Parathyroid adenoma (tissue), 2 donors: ENCODE measurements around the gene TNRC18.

Experiments used
- H2AFZ ChIP-seq: fragments of 300-600 bp; sonication (generic); one replicate; pipeline ENCODE4 v1.7.0; 2017; ENCODE audit warnings: antibody characterized with exemption, mild to moderate bottlenecking
- H3K27ac ChIP-seq: fragments of 300-600 bp; sonication (generic); one replicate; pipeline ENCODE4 v1.7.0; 2017
- H3K27me3 ChIP-seq: fragments of 300-600 bp; sonication (generic); one replicate; pipeline ENCODE4 v1.7.0; 2017; ENCODE audit warnings: low read length; ENCODE audit not compliant: control insufficient read depth, insufficient read depth
- H3K36me3 ChIP-seq: fragments of 300-600 bp; sonication (generic); one replicate; pipeline ENCODE4 v1.7.0; 2017; ENCODE audit warnings: low read length; ENCODE audit not compliant: control insufficient read depth, insufficient read depth
- H3K4me1 ChIP-seq: fragments of 300-600 bp; sonication (generic); one replicate; pipeline ENCODE4 v1.7.0; 2017; ENCODE audit warnings: control low read depth
- H3K4me2 ChIP-seq: fragments of 300-600 bp; sonication (generic); one replicate; pipeline ENCODE4 v1.7.0; 2017; ENCODE audit warnings: low read length
- H3K4me3 ChIP-seq: fragments of 300-600 bp; sonication (generic); one replicate; pipeline ENCODE4 v1.7.0; 2017; ENCODE audit warnings: low read depth, low read length
- H3K79me2 ChIP-seq: fragments of 300-600 bp; sonication (generic); one replicate; pipeline ENCODE4 v1.7.0; 2017; ENCODE audit warnings: control low read depth
- H3K9ac ChIP-seq: fragments of 300-600 bp; sonication (generic); one replicate; pipeline ENCODE4 v1.7.0; 2017; ENCODE audit warnings: mild to moderate bottlenecking
- H3K9me3 ChIP-seq: fragments of 300-600 bp; sonication (generic); one replicate; pipeline ENCODE4 v1.7.0; 2017; ENCODE audit warnings: low read length; ENCODE audit not compliant: control insufficient read depth
- CTCF ChIP-seq: fragments of 300-600 bp; sonication (generic); IDR thresholded peaks from one replicate; pipeline ENCODE4 v1.7.0; 2017; ENCODE audit warnings: antibody characterized with exemption, mild to moderate bottlenecking
- donor health status: primary hyperparathyroidism.

Gene TNRC18

GRCh38 chr7:5396999-5397663, 26.5 kb downstream of the TNRC18 start:
- Histone ChIP-seq H3K9ac (no peak overlapping the region), H3K36me3 (no peaks in the 10 kb centered on the region), H3K9me3 (no peaks in the 10 kb centered on the region), H3K4me2 (no peak overlapping the region), H3K4me3 (no peak overlapping the region), H3K27me3 (no peaks in the 10 kb centered on the region), H3K4me1 (no peaks in the 10 kb centered on the region), H2AFZ (no peak overlapping the region), H3K79me2 (peaks cover 90% of the 10 kb centered on the region), H3K27ac (no peak overlapping the region)
- TF ChIP-seq CTCF, result no peak

- no peaks in the 10 kb centered on the region for H3K9me3 ChIP-seq
- H3K4me3 ChIP-seq, result no peak overlapping the region
- no peaks in the 10 kb centered on the region for H3K4me1 ChIP-seq
- H3K36me3 ChIP-seq, result no peaks in the 10 kb centered on the region
- H3K27ac ChIP-seq, result no peak overlapping the region
- H3K4me2 ChIP-seq, result no peak overlapping the region
- no peak overlapping the region for H3K9ac ChIP-seq
- no peak for TF ChIP-seq CTCF
- peaks cover 86% of the 10 kb centered on the region for H3K79me2 ChIP-seq
- H3K27me3 ChIP-seq, result no peaks in the 10 kb centered on the region
- no peak overlapping the region for H2AFZ ChIP-seq
Observed at GRCh38 chr7:5396542-5396941, 27.1 kb downstream of the TNRC18 start.

- no peaks in the 10 kb centered on the region for H3K9me3 ChIP-seq
- no peak for TF ChIP-seq CTCF
- peaks cover 77% of the 10 kb centered on the region for H3K79me2 ChIP-seq
- H3K27ac ChIP-seq, result no peak overlapping the region
- H3K9ac ChIP-seq, result no peak overlapping the region
- no peaks in the 10 kb centered on the region for H3K4me1 ChIP-seq
- H2AFZ ChIP-seq, result no peak overlapping the region
- no peaks in the 10 kb centered on the region for H3K36me3 ChIP-seq
- H3K4me2 ChIP-seq, result no peak overlapping the region
- H3K27me3 ChIP-seq, result no peaks in the 10 kb centered on the region
- H3K4me3 ChIP-seq, result no peak overlapping the region
Observed at GRCh38 chr7:5395246-5395645, 28.4 kb downstream of the TNRC18 start.

- Histone ChIP-seq H2AFZ (no peak overlapping the region), H3K36me3 (no peaks in the 10 kb centered on the region), H3K27ac (no peak overlapping the region), H3K9ac (no peak overlapping the region), H3K9me3 (no peaks in the 10 kb centered on the region), H3K79me2 (peaks cover 73% of the 10 kb centered on the region), H3K27me3 (no peaks in the 10 kb centered on the region), H3K4me2 (no peak overlapping the region), H3K4me3 (no peak overlapping the region), H3K4me1 (no peaks in the 10 kb centered on the region)
- no peak for TF ChIP-seq CTCF
Observed at GRCh38 chr7:5394264-5395105, 29.1 kb downstream of the TNRC18 start.
